ENCODE data around the gene SLC23A2.

SLC23A2 gene

GRCh38 chr20:4837760-4838159 is 163.6 kb downstream of the SLC23A2 start:
- no peak for DNase-seq

- DNase-seq = no peak
Observed at GRCh38 chr20:4836935-4837334, 164.4 kb downstream of the SLC23A2 start.

- DNase-seq = no peak
Observed at GRCh38 chr20:4836473-4836872, 164.8 kb downstream of the SLC23A2 start.

- peak; percentile 47 for DNase-seq
Observed at GRCh38 chr20:4835244-4836177, 165.8 kb downstream of the SLC23A2 start.

- no peak for DNase-seq
Observed at GRCh38 chr20:4833074-4833728, 168.1 kb downstream of the SLC23A2 start.

GRCh38 chr20:4832469-4832868 is 168.8 kb downstream of the SLC23A2 start:
- no peak for DNase-seq

GRCh38 chr20:4830696-4831095 is 170.6 kb downstream of the SLC23A2 start:
- no peak for DNase-seq

- no peak for DNase-seq
Observed at GRCh38 chr20:4830259-4830658, 171.1 kb downstream of the SLC23A2 start.

- DNase-seq = no peak
Observed at GRCh38 chr20:4829514-4830215, 171.6 kb downstream of the SLC23A2 start.

GRCh38 chr20:4828830-4829513 is 172.3 kb downstream of the SLC23A2 start:
- no peak for DNase-seq

- no peak for DNase-seq
Observed at GRCh38 chr20:4821590-4821989, 179.7 kb downstream of the SLC23A2 start.

GRCh38 chr20:4820806-4821518 is 180.3 kb downstream of the SLC23A2 start:
- DNase-seq = peak; percentile 75

- DNase-seq = no peak
Observed at GRCh38 chr20:4819901-4820300, 181.4 kb downstream of the SLC23A2 start.

GRCh38 chr20:4817230-4817671 is 184.1 kb downstream of the SLC23A2 start:
- no peak for DNase-seq

- DNase-seq = no peak
Observed at GRCh38 chr20:4815628-4816027, 185.7 kb downstream of the SLC23A2 start.

GRCh38 chr20:4814696-4815252 is 186.5 kb downstream of the SLC23A2 start:
- DNase-seq = peak; percentile 14

- no peak for DNase-seq
Observed at GRCh38 chr20:4813863-4814695, 187.2 kb downstream of the SLC23A2 start.

GRCh38 chr20:4813076-4813862 is 188.0 kb downstream of the SLC23A2 start:
- peak; percentile 31 for DNase-seq

GRCh38 chr20:4812641-4813075 is 188.7 kb downstream of the SLC23A2 start:
- DNase-seq = no peak

- DNase-seq = no peak
Observed at GRCh38 chr20:4812216-4812615, 189.1 kb downstream of the SLC23A2 start.
